HCT116 (cell line): ENCODE results near the gene OSBPL1A. TPM values are rescaled to one million over a fixed set of nuclear protein-coding genes. Genes with fewer than 3 reads are reported as not detected.

Experiments
- ATAC-seq: fragments of 200-7000 bp; cut with Tn5 transposase; 2 replicates; pipeline ENCODE4 v1.9.1; 2020; ENCODE audit warnings: mild to moderate bottlenecking, moderate library complexity
- BruUV-seq: library from RNA; stranded (reverse); fragments of 400-500 nt; replicated peaks from 2 replicates; lab custom pipeline; 2021; lab: Mats Ljungman, UMichigan
- CTCF ChIA-PET: fragments of 300-600 bp; sonication (Branson Sonifier 250); formaldehyde crosslinking; loops from one replicate; lab custom pipeline; 2021; ENCODE audit warnings: antibody characterized with exemption; lab: Charles Lee
- POLR2A ChIA-PET: fragments of 300-600, 350-600 bp; sonication (Branson Sonifier 250); formaldehyde crosslinking; loops from one replicate; lab custom pipeline; 2021; ENCODE audit warnings: antibody characterized with exemption; lab: Charles Lee
- RAD21 ChIA-PET, 2 experiments: fragments of 300-600 bp; sonication (Branson Sonifier 250); formaldehyde crosslinking; loops; one replicate each; lab custom pipeline; 2023; ENCODE audit warnings: low total read pairs in 2 of 2; ENCODE audit not compliant: uncharacterized antibody in 2 of 2, unreplicated experiment in 2 of 2, low non-redundant PET in 1 of 2; lab: Charles Lee
- DNase-seq: peaks from one replicate; pipeline ENCODE4 v3.0.0-alpha.2; 2010; ENCODE audit warnings: low read depth, low spot score
- H2AFZ ChIP-seq: fragments of 200-600 bp; shearing (Covaris generic), sonication (generic); 2 replicates; pipeline ENCODE4 v1.6.1; 2017; ENCODE audit warnings: low read depth, mixed run types, mixed read lengths, antibody characterized with exemption, low read length; ENCODE audit not compliant: poor library complexity, severe bottlenecking
- H3K27ac ChIP-seq: 2 replicates; pipeline ENCODE4 v1.5.1; 2012; ENCODE audit warnings: low read depth, low read length
- H3K27me3 ChIP-seq: fragments of 200-600 bp; sonication (generic); 2 replicates; pipeline ENCODE4 v1.6.1; 2016; ENCODE audit warnings: mixed run types, low read length, mixed read lengths; ENCODE audit not compliant: insufficient read depth
- H3K36me3 ChIP-seq, 2 experiments: fragments of 200-500 bp in 1 of 2; fragments of 200-600 bp in 1 of 2; sonication (Bioruptor generic) in 1 of 2; sonication (generic) in 1 of 2; 2 replicates each; pipeline versions ENCODE4 v1.5.1 to v1.6.1; 2014 to 2016; ENCODE audit warnings: low read length in 2 of 2, inconsistent platforms in 1 of 2, mixed read lengths in 1 of 2, mixed run types in 1 of 2; ENCODE audit not compliant: insufficient read depth in 2 of 2, control insufficient read depth in 1 of 2
- H3K4me1 ChIP-seq, 2 experiments: fragments of 200-600 bp in 1 of 2; sonication (generic) in 1 of 2; 2 replicates each; pipeline versions ENCODE4 v1.5.1 to v1.6.1; 2012 to 2017; ENCODE audit warnings: low read length in 2 of 2, inconsistent platforms in 1 of 2, mild to moderate bottlenecking in 1 of 2, mixed read lengths in 1 of 2, mixed run types in 1 of 2, moderate library complexity in 1 of 2; ENCODE audit not compliant: insufficient read depth in 2 of 2, control insufficient read depth in 1 of 2
- H3K4me2 ChIP-seq: fragments of 200-600 bp; sonication (generic); 2 replicates; pipeline ENCODE4 v1.6.1; 2017; ENCODE audit warnings: mixed run types, low read length, mixed read lengths
- H3K4me3 ChIP-seq, 2 experiments: fragments of 200-600 bp in 1 of 2; sonication (generic) in 1 of 2; replicated peaks in 1 of 2; 2 replicates each; pipeline ENCODE4 v1.5.1; 2011 to 2016; ENCODE audit warnings: low read length in 2 of 2, control low read depth in 1 of 2, low read depth in 1 of 2, mild to moderate bottlenecking in 1 of 2, mixed read lengths in 1 of 2, mixed run types in 1 of 2
- H3K79me2 ChIP-seq: fragments of 200-600 bp; sonication (generic); 2 replicates; pipeline ENCODE4 v1.6.1; 2017; ENCODE audit warnings: mild to moderate bottlenecking, mixed run types, low read length, moderate library complexity, mixed read lengths; ENCODE audit not compliant: insufficient read depth
- H3K9ac ChIP-seq: fragments of 200-600 bp; sonication (generic); 2 replicates; pipeline ENCODE4 v1.6.1; 2016; ENCODE audit warnings: low read length, mixed read lengths
- H3K9me2 ChIP-seq: fragments of 200-600 bp; sonication (generic), shearing (Covaris generic); 2 replicates; pipeline ENCODE4 v1.6.1; 2017; ENCODE audit warnings: mixed run types, mild to moderate bottlenecking, moderate library complexity; ENCODE audit not compliant: insufficient read depth
- H3K9me3 ChIP-seq, 2 experiments: fragments of 200-500 bp in 1 of 2; fragments of 200-600 bp in 1 of 2; sonication (Bioruptor generic) in 1 of 2; sonication (generic) in 1 of 2; 2 replicates each; pipeline ENCODE4 v1.6.1; 2014 to 2017; ENCODE audit warnings: low read length in 2 of 2, mixed read lengths in 2 of 2, inconsistent platforms in 1 of 2, low read depth in 1 of 2, mild to moderate bottlenecking in 1 of 2, mixed run types in 1 of 2, moderate library complexity in 1 of 2; ENCODE audit not compliant: control insufficient read depth in 1 of 2, insufficient read depth in 1 of 2
- H4K20me1 ChIP-seq: fragments of 200-600 bp; sonication (generic), shearing (Covaris generic); 2 replicates; pipeline ENCODE4 v1.6.1; 2017; ENCODE audit warnings: mixed run types, mild to moderate bottlenecking, moderate library complexity; ENCODE audit not compliant: insufficient read depth
- ATF3 ChIP-seq: IDR thresholded peaks from 2 replicates; pipeline ENCODE4 v1.6.1; 2012
- CBX3 ChIP-seq: IDR thresholded peaks from 2 replicates; pipeline ENCODE4 v1.6.1; 2012; ENCODE audit warnings: low read depth
- CEBPB ChIP-seq: IDR thresholded peaks from 2 replicates; pipeline ENCODE4 v1.6.1; 2012; ENCODE audit warnings: low read depth
- CTCF ChIP-seq, 3 experiments: fragments of 200-600 bp in 1 of 3; sonication (generic) in 1 of 3; IDR thresholded peaks in 2 of 3; conservative IDR thresholded peaks in 1 of 3; 2 replicates each; pipeline ENCODE4 v1.5.1; 2012 to 2017; ENCODE audit warnings: low read depth in 2 of 3, low read length in 2 of 3, antibody characterized with exemption in 1 of 3, borderline replicate concordance in 1 of 3, control low read depth in 1 of 3, mild to moderate bottlenecking in 1 of 3, mixed read lengths in 1 of 3, mixed run types in 1 of 3, moderate library complexity in 1 of 3; ENCODE audit not compliant: insufficient read depth in 1 of 3
- EGR1 ChIP-seq: IDR thresholded peaks from 2 replicates; pipeline ENCODE4 v1.6.1; 2012; ENCODE audit warnings: low read depth
- EZH2 ChIP-seq: fragments of 200-600 bp; sonication (generic); IDR thresholded peaks from 2 replicates; pipeline ENCODE4 v1.6.1; 2017; ENCODE audit warnings: antibody characterized with exemption, mixed run types
- EZH2phosphoT487 ChIP-seq: fragments of 200-600 bp; IDR thresholded peaks from 2 replicates; pipeline ENCODE4 v1.6.1; 2018; ENCODE audit warnings: antibody characterized with exemption, borderline replicate concordance
- JUND ChIP-seq: IDR thresholded peaks from 2 replicates; pipeline ENCODE4 v1.6.1; 2012
- POLR2A ChIP-seq: IDR thresholded peaks from 2 replicates; pipeline ENCODE4 v1.7.0; 2011; ENCODE audit warnings: borderline replicate concordance; ENCODE audit not compliant: insufficient read depth, insufficient read length; ENCODE audit errors: extremely low read depth
- POLR2AphosphoS5 ChIP-seq: IDR thresholded peaks from 2 replicates; pipeline ENCODE4 v1.6.1; 2011; ENCODE audit warnings: mild to moderate bottlenecking, low read depth, low read length, moderate library complexity
- RAD21 ChIP-seq: IDR thresholded peaks from 2 replicates; pipeline ENCODE4 v1.6.1; 2012; ENCODE audit warnings: low read depth, mild to moderate bottlenecking
- REST ChIP-seq: IDR thresholded peaks from 2 replicates; pipeline ENCODE4 v1.6.1; 2012; ENCODE audit warnings: low read depth
- SP1 ChIP-seq: IDR thresholded peaks from 2 replicates; pipeline ENCODE4 v1.6.1; 2012; ENCODE audit warnings: low read depth
- SRF ChIP-seq: IDR thresholded peaks from 2 replicates; pipeline ENCODE4 v1.6.1; 2012; ENCODE audit warnings: low read depth
- YY1 ChIP-seq: IDR thresholded peaks from 2 replicates; pipeline ENCODE4 v1.6.1; 2011; ENCODE audit warnings: low read length, low read depth, moderate library complexity, mild to moderate bottlenecking; ENCODE audit not compliant: insufficient replicate concordance; ENCODE audit errors: extremely low read depth
- ZFX ChIP-seq: fragments of 450-650 bp; IDR thresholded peaks from 2 replicates; pipeline ENCODE4 v1.6.1; 2017
- ZNF274 ChIP-seq: fragments of 200-500 bp; sonication (Bioruptor generic); IDR thresholded peaks from 2 replicates; pipeline ENCODE4 v1.6.1; 2014; ENCODE audit warnings: mild to moderate bottlenecking, low read depth, low read length, inconsistent platforms
- intact Hi-C: fragments of 100-400 bp; cut with micrococcal nuclease; formaldehyde crosslinking; loops from 2 replicates; pipeline ENCODE4 v1.10.0; 2022
- total RNA-seq: library from RNA; stranded (reverse); gene quantifications from one replicate; pipeline ENCODE4 v1.2.1, GENCODE V29; 2021; ENCODE audit not compliant: unreplicated experiment

OSBPL1A gene
- total RNA-seq, 1 experiment from 2014 or later, result 18.9 TPM

GRCh38 chr18:24364177-24364576, 33.4 kb downstream of the OSBPL1A start:
- Histone ChIP-seq H3K27ac (no peak overlapping the region), H3K9me3 (no peaks in the 10 kb centered on the region), H3K4me2 (no peak overlapping the region), H3K9ac (no peak overlapping the region), H4K20me1 (no peaks in the 10 kb centered on the region), H3K4me3 (no peak overlapping the region), H3K36me3 (peaks cover 0 to 3% of the 10 kb centered on the region in 2 experiments; a peak in 1 of 4 replicates), H3K9me2 (no peaks in the 10 kb centered on the region), H3K79me2 (no peaks in the 10 kb centered on the region), H2AFZ (no peak overlapping the region), H3K27me3 (no peaks in the 10 kb centered on the region), H3K4me1 (peaks cover 2 to 7% of the 10 kb centered on the region in 2 experiments; a peak in 2 of 4 replicates)
- ATAC-seq (no peak), DNase-seq (no peak)
- ChIA-PET RAD21 (no interaction called here), POLR2A (no interaction called here), CTCF (interaction anchor here (8.0 kb wide), 1 partner anchor 123 kb away, joined by 98 read pairs; no protein-coding TSS in a partner anchor)
- no peak for TF ChIP-seq SP1
- TF ChIP-seq ATF3, result no peak
- no peak for TF ChIP-seq ZFX
- TF ChIP-seq SRF, result no peak
- TF ChIP-seq CEBPB, result no peak
- TF ChIP-seq JUND, result no peak
- TF ChIP-seq EZH2, result no peak
- TF ChIP-seq EZH2phosphoT487, result no peak
- TF ChIP-seq REST, result no peak
- no peak for TF ChIP-seq CTCF (IDR thresholded peaks at IDR 0.05 in 2 of 3, conservative IDR thresholded peaks at IDR 0.05 in 1 of 3; ENCODE audit: borderline replicate concordance in 1 of 3, insufficient read depth in 1 of 3, low read depth in 2 of 3, low read length in 2 of 3)
- no peak for TF ChIP-seq POLR2AphosphoS5
- TF ChIP-seq CBX3, result no peak
- TF ChIP-seq YY1, result no peak
- TF ChIP-seq RAD21, result no peak
- no peak for TF ChIP-seq ZNF274
- no peak for TF ChIP-seq POLR2A
- TF ChIP-seq EGR1, result no peak
- intact Hi-C loops, result no loop called here
- no TSS peak for BruUV-seq
